GM12878 (cell line): Measurements from ENCODE around the gene LSR. TPM values are rescaled to one million over a fixed set of nuclear protein-coding genes. Genes with fewer than 3 reads are reported as not detected.

Experiments
- CBX5 ChIP-seq: sonication (generic); IDR thresholded peaks from 2 replicates; pipeline ENCODE4 v1.6.1; 2016; ENCODE audit warnings: low read depth, moderate library complexity, mild to moderate bottlenecking, inconsistent platforms
- EED ChIP-seq: sonication (generic); IDR thresholded peaks from 2 replicates; pipeline ENCODE4 v1.6.1; 2016; ENCODE audit warnings: antibody characterized with exemption, low read depth
- HCFC1 ChIP-seq: fragments of 150-350 bp; IDR thresholded peaks from 2 replicates; pipeline ENCODE4 v1.6.1; 2014; ENCODE audit warnings: low read length
- HDAC2 ChIP-seq: fragments of 200-600 bp; sonication (generic); IDR thresholded peaks from 2 replicates; pipeline ENCODE4 v1.6.1; 2017
- HDGF ChIP-seq: fragments of 450-650 bp; IDR thresholded peaks from 2 replicates; pipeline ENCODE4 v1.6.1; 2016; ENCODE audit warnings: antibody characterized with exemption
- KDM1A ChIP-seq: fragments of 200-600 bp; sonication (generic); IDR thresholded peaks from 2 replicates; pipeline ENCODE4 v1.6.1; 2016; ENCODE audit warnings: borderline replicate concordance
- MEF2A ChIP-seq: IDR thresholded peaks from 2 replicates; pipeline ENCODE4 v1.6.1; 2011; ENCODE audit warnings: low read depth, mild to moderate bottlenecking, low read length, moderate library complexity; ENCODE audit not compliant: insufficient read depth
- MTA2 ChIP-seq: fragments of 450-650 bp; IDR thresholded peaks from 2 replicates; pipeline ENCODE4 v1.6.1; 2016; ENCODE audit warnings: low read depth, mild to moderate bottlenecking, moderate library complexity
- NR2C1 ChIP-seq: fragments of 450-650 bp; IDR thresholded peaks from 2 replicates; pipeline ENCODE4 v1.6.1; 2017; ENCODE audit warnings: antibody characterized with exemption, mild to moderate bottlenecking, moderate library complexity
- POLR2AphosphoS2 ChIP-seq: IDR thresholded peaks from 2 replicates; pipeline ENCODE4 v1.6.1; 2011; ENCODE audit warnings: low read depth, mild to moderate bottlenecking, low read length, improper control_type of control experiment, moderate library complexity
- RCOR1 ChIP-seq: conservative IDR thresholded peaks from 2 replicates; pipeline ENCODE4 v1.6.1; 2012; ENCODE audit warnings: low read depth, low read length, improper control_type of control experiment
- STAT1 ChIP-seq: fragments of 450-650 bp; conservative IDR thresholded peaks from 2 replicates; pipeline ENCODE4 v1.6.1; 2014; ENCODE audit warnings: antibody characterized with exemption, mild to moderate bottlenecking
- STAT3 ChIP-seq: IDR thresholded peaks from 2 replicates; pipeline ENCODE4 v1.6.1; 2011; ENCODE audit warnings: low read depth, low read length, improper control_type of control experiment
- TBL1XR1 ChIP-seq: IDR thresholded peaks from 2 replicates; pipeline ENCODE4 v1.6.1; 2012; ENCODE audit warnings: low read depth, low read length, improper control_type of control experiment
- YY1 ChIP-seq: IDR thresholded peaks from 2 replicates; pipeline ENCODE4 v1.6.1; 2011; ENCODE audit warnings: low read depth, mild to moderate bottlenecking, low read length
- ZNF207 ChIP-seq: fragments of 450-650 bp; IDR thresholded peaks from 2 replicates; pipeline ENCODE4 v1.6.1; 2014; ENCODE audit warnings: antibody characterized with exemption, mild to moderate bottlenecking, borderline replicate concordance
- ZNF217 ChIP-seq: fragments of 450-650 bp; IDR thresholded peaks from 2 replicates; pipeline ENCODE4 v1.6.1; 2017; ENCODE audit warnings: antibody characterized with exemption, mild to moderate bottlenecking
- ZNF274 ChIP-seq: IDR thresholded peaks from one replicate; pipeline ENCODE4 v1.8.0; 2011; ENCODE audit not compliant: insufficient read length, insufficient read depth
- polyA plus RNA-seq, 11 experiments: library from polyadenylated mRNA; depleted of rRNA in 4 of 11; unstranded in 6 of 11; stranded (reverse) in 5 of 11; fragments of >200 nt; fragmentation: Nextera tagmentation in 4 of 11; fragmentation: Illumina TruSeq in 1 of 11; extraction: Ambion mirVana in 4 of 11; extraction: Trizol in 1 of 11; gene quantifications; 1 replicate in 1 of 11; 2 replicates in 10 of 11; pipeline versions ENCODE4 v1.2.1 to v1.2.3, GENCODE V29; 2011 to 2016; ENCODE audit warnings: inconsistent platforms in 2 of 11, missing spikeins in 2 of 11, low read depth in 1 of 11
- total RNA-seq, 4 experiments: library from RNA; depleted of rRNA in 3 of 4; stranded (reverse); fragments of >200 nt in 3 of 4; fragmentation: Illumina TruSeq in 1 of 4; extraction: Trizol in 1 of 4; gene quantifications; 2 replicates each; pipeline versions ENCODE4 v1.2.1 to v1.2.3, GENCODE V29; 2013 to 2021
- TF ChIP-seq, protein P1 (sequence below): fragments of 450-650 bp; IDR thresholded peaks from 2 replicates; pipeline ENCODE4 v1.6.1; 2016; ENCODE audit warnings: mild to moderate bottlenecking
- TF ChIP-seq, protein P2 (sequence below): fragments of 450-650 bp; IDR thresholded peaks from 2 replicates; pipeline ENCODE4 v1.6.1; 2018; ENCODE audit warnings: borderline replicate concordance, mild to moderate bottlenecking; ENCODE audit not compliant: partially characterized antibody
- TF ChIP-seq, protein P3 (sequence below): fragments of 450-650 bp; IDR thresholded peaks from 2 replicates; pipeline ENCODE4 v1.6.1; 2017; ENCODE audit warnings: low read depth, mild to moderate bottlenecking, moderate library complexity
- TF ChIP-seq, protein P4 (sequence below): IDR thresholded peaks from 2 replicates; pipeline ENCODE4 v1.6.1; 2011; ENCODE audit warnings: low read depth, low read length, improper control_type of control experiment, borderline replicate concordance

Gene LSR
- total and polyA plus RNA-seq, 10 of the 15 experiments (the other 5 are each of a cell fraction or from before 2014, with no cell fraction given): 0.26 to 53.9 (median 26.3) TPM

DNA sequence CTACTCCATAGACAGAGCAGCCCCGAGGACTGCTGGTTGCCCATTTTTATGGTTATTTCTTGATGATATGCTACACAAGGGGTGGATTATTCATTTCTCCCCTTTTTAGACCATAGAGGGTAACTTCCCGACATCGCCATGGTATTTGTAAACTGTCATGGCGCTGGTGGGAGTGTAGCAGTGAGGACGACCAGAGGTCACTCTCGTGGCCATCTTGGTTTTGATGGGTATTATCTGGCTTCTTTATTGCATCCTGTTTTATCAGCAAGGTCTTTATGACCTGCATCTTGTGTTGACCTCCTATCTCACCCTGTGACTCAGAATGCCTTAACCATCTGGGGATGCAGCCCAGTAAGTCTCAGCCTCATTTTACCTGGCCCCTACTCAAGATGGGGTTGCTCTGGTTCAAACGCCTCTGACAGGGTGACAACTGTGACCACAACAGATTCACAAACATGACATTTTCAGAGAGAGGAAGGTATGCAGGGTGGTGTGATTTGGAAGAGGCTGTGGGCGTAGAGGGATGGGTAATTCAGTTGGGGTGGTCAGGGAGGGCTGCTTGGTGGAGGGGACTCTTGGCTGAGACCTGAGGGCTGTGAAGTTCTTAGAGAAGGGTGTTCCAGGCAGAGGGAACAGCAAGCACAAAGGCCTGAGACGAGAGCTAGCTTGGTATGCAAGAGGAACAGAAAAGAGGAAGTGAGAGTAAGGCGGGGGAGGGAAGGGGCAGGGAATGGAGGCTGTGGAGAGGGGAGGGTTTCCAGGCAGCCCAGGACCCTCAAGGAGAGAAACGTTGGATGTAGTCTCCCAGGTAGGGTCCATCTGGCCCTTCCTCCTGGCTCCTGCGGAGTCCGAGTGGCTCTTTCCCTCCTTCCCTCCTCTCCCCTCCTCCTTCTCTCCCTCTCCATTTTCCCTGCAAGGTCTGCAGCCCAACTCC lies 43.7 kb upstream of the LSR start (continued):
- TF ChIP-seq TBL1XR1 (peak; percentile 73; the same call in 1 of the 2 replicates), MTA2 (peak; percentile 94), YY1 (peak; percentile 72; the same call in 1 of the 2 replicates), RCOR1 (peak; percentile 97), NR2C1 (no peak), STAT3 (peak; percentile 80; the same call in 1 of the 2 replicates), HDGF (peak; percentile 99), CBX5 (peak; percentile 89; the same call in 1 of the 2 replicates), HCFC1 (peak; percentile 40), HDAC2 (0 out of 2 replicates have a peak, but pooled peaks have one; percentile 37), ZNF274 (no peak), ZNF217 (peak; percentile 99), MEF2A (peak; percentile 77; the same call in 1 of the 2 replicates), POLR2AphosphoS2 (no peak), KDM1A (0 out of 2 replicates have a peak, but pooled peaks have one; percentile 46), ZNF207 (0 out of 2 replicates have a peak, but pooled peaks have one; percentile 45), EED (peak; percentile 99), STAT1 (0 out of 2 replicates have a peak, but pooled peaks have one; percentile 56)
- TF ChIP-seq, protein P1, sequence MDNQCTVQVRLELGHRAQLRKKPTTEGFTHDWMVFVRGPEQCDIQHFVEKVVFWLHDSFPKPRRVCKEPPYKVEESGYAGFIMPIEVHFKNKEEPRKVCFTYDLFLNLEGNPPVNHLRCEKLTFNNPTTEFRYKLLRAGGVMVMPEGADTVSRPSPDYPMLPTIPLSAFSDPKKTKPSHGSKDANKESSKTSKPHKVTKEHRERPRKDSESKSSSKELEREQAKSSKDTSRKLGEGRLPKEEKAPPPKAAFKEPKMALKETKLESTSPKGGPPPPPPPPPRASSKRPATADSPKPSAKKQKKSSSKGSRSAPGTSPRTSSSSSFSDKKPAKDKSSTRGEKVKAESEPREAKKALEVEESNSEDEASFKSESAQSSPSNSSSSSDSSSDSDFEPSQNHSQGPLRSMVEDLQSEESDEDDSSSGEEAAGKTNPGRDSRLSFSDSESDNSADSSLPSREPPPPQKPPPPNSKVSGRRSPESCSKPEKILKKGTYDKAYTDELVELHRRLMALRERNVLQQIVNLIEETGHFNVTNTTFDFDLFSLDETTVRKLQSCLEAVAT: peak; percentile 95
- TF ChIP-seq, protein P2, sequence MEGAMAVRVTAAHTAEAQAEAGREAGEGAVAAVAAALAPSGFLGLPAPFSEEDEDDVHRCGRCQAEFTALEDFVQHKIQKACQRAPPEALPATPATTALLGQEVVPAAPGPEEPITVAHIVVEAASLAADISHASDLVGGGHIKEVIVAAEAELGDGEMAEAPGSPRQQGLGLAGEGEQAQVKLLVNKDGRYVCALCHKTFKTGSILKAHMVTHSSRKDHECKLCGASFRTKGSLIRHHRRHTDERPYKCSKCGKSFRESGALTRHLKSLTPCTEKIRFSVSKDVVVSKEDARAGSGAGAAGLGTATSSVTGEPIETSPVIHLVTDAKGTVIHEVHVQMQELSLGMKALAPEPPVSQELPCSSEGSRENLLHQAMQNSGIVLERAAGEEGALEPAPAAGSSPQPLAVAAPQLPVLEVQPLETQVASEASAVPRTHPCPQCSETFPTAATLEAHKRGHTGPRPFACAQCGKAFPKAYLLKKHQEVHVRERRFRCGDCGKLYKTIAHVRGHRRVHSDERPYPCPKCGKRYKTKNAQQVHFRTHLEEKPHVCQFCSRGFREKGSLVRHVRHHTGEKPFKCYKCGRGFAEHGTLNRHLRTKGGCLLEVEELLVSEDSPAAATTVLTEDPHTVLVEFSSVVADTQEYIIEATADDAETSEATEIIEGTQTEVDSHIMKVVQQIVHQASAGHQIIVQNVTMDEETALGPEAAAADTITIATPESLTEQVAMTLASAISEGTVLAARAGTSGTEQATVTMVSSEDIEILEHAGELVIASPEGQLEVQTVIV: peak; percentile 44
- TF ChIP-seq, protein P3, sequence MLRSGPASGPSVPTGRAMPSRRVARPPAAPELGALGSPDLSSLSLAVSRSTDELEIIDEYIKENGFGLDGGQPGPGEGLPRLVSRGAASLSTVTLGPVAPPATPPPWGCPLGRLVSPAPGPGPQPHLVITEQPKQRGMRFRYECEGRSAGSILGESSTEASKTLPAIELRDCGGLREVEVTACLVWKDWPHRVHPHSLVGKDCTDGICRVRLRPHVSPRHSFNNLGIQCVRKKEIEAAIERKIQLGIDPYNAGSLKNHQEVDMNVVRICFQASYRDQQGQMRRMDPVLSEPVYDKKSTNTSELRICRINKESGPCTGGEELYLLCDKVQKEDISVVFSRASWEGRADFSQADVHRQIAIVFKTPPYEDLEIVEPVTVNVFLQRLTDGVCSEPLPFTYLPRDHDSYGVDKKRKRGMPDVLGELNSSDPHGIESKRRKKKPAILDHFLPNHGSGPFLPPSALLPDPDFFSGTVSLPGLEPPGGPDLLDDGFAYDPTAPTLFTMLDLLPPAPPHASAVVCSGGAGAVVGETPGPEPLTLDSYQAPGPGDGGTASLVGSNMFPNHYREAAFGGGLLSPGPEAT: peak; percentile 98
- TF ChIP-seq, protein P4, sequence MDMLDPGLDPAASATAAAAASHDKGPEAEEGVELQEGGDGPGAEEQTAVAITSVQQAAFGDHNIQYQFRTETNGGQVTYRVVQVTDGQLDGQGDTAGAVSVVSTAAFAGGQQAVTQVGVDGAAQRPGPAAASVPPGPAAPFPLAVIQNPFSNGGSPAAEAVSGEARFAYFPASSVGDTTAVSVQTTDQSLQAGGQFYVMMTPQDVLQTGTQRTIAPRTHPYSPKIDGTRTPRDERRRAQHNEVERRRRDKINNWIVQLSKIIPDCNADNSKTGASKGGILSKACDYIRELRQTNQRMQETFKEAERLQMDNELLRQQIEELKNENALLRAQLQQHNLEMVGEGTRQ: no peak
